ENCODE measurements around the gene DRAXIN. TPM values are rescaled to one million over a fixed set of nuclear protein-coding genes. Genes with fewer than 3 reads are reported as not detected.

DRAXIN gene
- total RNA-seq, 1 donor from 2014 or later: 0.05 TPM

- no peak overlapping the region for H3K4me3 ChIP-seq
- peaks cover 8% of the 10 kb centered on the region for H3K4me1 ChIP-seq
- no peak for TF ChIP-seq CTCF (IDR thresholded peaks at IDR 0.05; ENCODE audit: borderline replicate concordance)
- DNase-seq: no peak
- peaks cover 65% of the 10 kb centered on the region for H3K27me3 ChIP-seq (ENCODE audit: low read depth)
- intact Hi-C loops (cut with micrococcal nuclease): no loop called here
- H3K27ac ChIP-seq (replicated peaks): no peak overlapping the region
- no peaks in the 10 kb centered on the region for H3K9me3 ChIP-seq (replicated peaks)
- H3K36me3 ChIP-seq: no peaks in the 10 kb centered on the region
Observed at GRCh38 chr1:11713095-11713494, 21.6 kb downstream of the DRAXIN start.

- no peak for TF ChIP-seq CTCF (IDR thresholded peaks at IDR 0.05; ENCODE audit: borderline replicate concordance)
- H3K4me1 ChIP-seq: peaks cover 9% of the 10 kb centered on the region
- H3K36me3 ChIP-seq: no peaks in the 10 kb centered on the region
- no peak overlapping the region for H3K4me3 ChIP-seq
- intact Hi-C loops (cut with micrococcal nuclease): no loop called here
- no peak overlapping the region for H3K27ac ChIP-seq (replicated peaks)
- peaks cover 51% of the 10 kb centered on the region for H3K27me3 ChIP-seq (ENCODE audit: low read depth)
- no peak for DNase-seq
- no peaks in the 10 kb centered on the region for H3K9me3 ChIP-seq (replicated peaks)
Observed at GRCh38 chr1:11714831-11715575, 23.5 kb downstream of the DRAXIN start.

- intact Hi-C loops (cut with micrococcal nuclease): loop anchor here (10.0 kb wide), 1 partner anchor 65 kb away; the partner anchor contains the start of genes FBXO2 and FBXO44
- Histone ChIP-seq H3K9me3 (replicated peaks) (no peaks in the 10 kb centered on the region), H3K27me3 (ENCODE audit: low read depth) (peaks cover 31% of the 10 kb centered on the region), H3K4me3 (peak overlapping the region; percentile 54), H3K4me1 (peaks cover 10% of the 10 kb centered on the region), H3K27ac (replicated peaks) (peak overlapping the region; percentile 12), H3K36me3 (no peaks in the 10 kb centered on the region)
- peak; percentile 84 for DNase-seq
- peak; percentile 98 for TF ChIP-seq CTCF (IDR thresholded peaks at IDR 0.05; ENCODE audit: borderline replicate concordance)
Observed at GRCh38 chr1:11719313-11720032, 28.0 kb downstream of the DRAXIN start.

- intact Hi-C loops (cut with micrococcal nuclease): loop anchor here (10.0 kb wide), 1 partner anchor 65 kb away; the partner anchor contains the start of genes FBXO2 and FBXO44
- DNase-seq: no peak
- H3K4me3 ChIP-seq: peak overlapping the region; percentile 54
- no peaks in the 10 kb centered on the region for H3K36me3 ChIP-seq
- H3K9me3 ChIP-seq (replicated peaks): no peaks in the 10 kb centered on the region
- TF ChIP-seq CTCF (IDR thresholded peaks at IDR 0.05; ENCODE audit: borderline replicate concordance): peak; percentile 42
- peaks cover 26% of the 10 kb centered on the region for H3K27me3 ChIP-seq (ENCODE audit: low read depth)
- peaks cover 10% of the 10 kb centered on the region for H3K4me1 ChIP-seq
- H3K27ac ChIP-seq (replicated peaks): no peak overlapping the region
Observed at GRCh38 chr1:11720033-11720376, 28.5 kb downstream of the DRAXIN start.

GRCh38 chr1:11720525-11720924 lies 29.0 kb downstream of the DRAXIN start:
- Histone ChIP-seq H3K9me3 (replicated peaks) (no peaks in the 10 kb centered on the region), H3K36me3 (no peaks in the 10 kb centered on the region), H3K27me3 (ENCODE audit: low read depth) (peaks cover 21% of the 10 kb centered on the region), H3K4me3 (no peak overlapping the region), H3K27ac (replicated peaks) (no peak overlapping the region), H3K4me1 (peaks cover 10% of the 10 kb centered on the region)
- DNase-seq: no peak
- intact Hi-C loops (cut with micrococcal nuclease): loop anchor here (10.0 kb wide), 1 partner anchor 66 kb away; the partner anchor contains the start of genes FBXO2 and FBXO44
- TF ChIP-seq CTCF (IDR thresholded peaks at IDR 0.05; ENCODE audit: borderline replicate concordance): no peak
